Gastroesophageal sphincter (tissue), 4 donors: ENCODE data around the gene IHH. TPM values are rescaled to one million over a fixed set of nuclear protein-coding genes. Genes with fewer than 3 reads are reported as not detected.

ENCODE experiments used
- ATAC-seq: fragments of 150-250 bp; one replicate; pipeline ENCODE4 v1.9.1; 2016; ENCODE audit warnings: mild to moderate bottlenecking, moderate library complexity
- H3K27ac ChIP-seq, 4 donors: fragments of 200-600 bp; sonication (generic) in 3 of 4; 1 replicate in 3 of 4; 2 replicates in 1 of 4; pipeline ENCODE4 v1.5.1; 2016 to 2019
- H3K27me3 ChIP-seq: fragments of 200-600 bp; sonication (generic); one replicate; pipeline ENCODE4 v1.5.1; 2019
- H3K36me3 ChIP-seq, 2 donors: fragments of 200-600 bp; sonication (generic); one replicate each; pipeline ENCODE4 v1.5.1; 2019; ENCODE audit warnings: control low read depth in 1 of 2
- H3K4me1 ChIP-seq, 3 donors: fragments of 200-600 bp; sonication (generic); 1 replicate in 2 of 3; 2 replicates in 1 of 3; pipeline ENCODE4 v1.5.1; 2016 to 2019; ENCODE audit warnings: control low read depth in 2 of 3
- H3K4me3 ChIP-seq, 2 donors: fragments of 200-600 bp; sonication (generic); one replicate each; pipeline ENCODE4 v1.5.1; 2019; ENCODE audit warnings: mild to moderate bottlenecking in 1 of 2, moderate library complexity in 1 of 2
- H3K9me3 ChIP-seq, 3 donors: fragments of 200-600 bp; sonication (generic); one replicate each; pipeline ENCODE4 v1.5.1; 2017 to 2019; ENCODE audit warnings: control low read depth in 2 of 3
- EP300 ChIP-seq: sonication (generic); formaldehyde crosslinking; IDR thresholded peaks from one replicate; pipeline ENCODE4 v1.6.1; 2017; ENCODE audit warnings: antibody characterized with exemption, mild to moderate bottlenecking
- POLR2A ChIP-seq, 2 donors: fragments of 450-650 bp; IDR thresholded peaks; one replicate each; pipeline ENCODE4 v1.6.1; 2017; ENCODE audit warnings: antibody characterized with exemption in 2 of 2, mild to moderate bottlenecking in 2 of 2, moderate library complexity in 1 of 2
- POLR2AphosphoS5 ChIP-seq: sonication (generic); formaldehyde crosslinking; IDR thresholded peaks from one replicate; pipeline ENCODE4 v1.6.1; 2017; ENCODE audit warnings: antibody characterized with exemption
- WGBS, 2 donors: methylation state at CpG; one replicate each; pipeline ENCODE4 v1.1.5; 2018; ENCODE audit warnings: low coverage in 1 of 2; 5-methylcytosine and 5-hydroxymethylcytosine counted together
- total RNA-seq, 4 donors: library from RNA; depleted of rRNA; stranded (reverse); fragments of >200 nt; gene quantifications; one replicate each; pipeline ENCODE4 v1.1.0, GENCODE V29; 2016
- TF ChIP-seq, protein P1 (sequence below), 4 experiments: fragments of 200-600 bp in 2 of 4; fragments of 450-650 bp in 2 of 4; sonication (generic) in 1 of 4; IDR thresholded peaks; one replicate each; pipeline ENCODE4 v1.5.1; 2017 to 2019; ENCODE audit warnings: antibody characterized with exemption in 4 of 4, mild to moderate bottlenecking in 2 of 4, moderate library complexity in 2 of 4

The IHH gene
- total RNA-seq, 4 donors from 2014 or later = 0.23 TPM; not detected in 3

- Histone ChIP-seq H3K36me3 (peaks cover 0 to 43% of the 10 kb centered on the region in 2 donors), H3K9me3 (no peaks in the 10 kb centered on the region), H3K4me1 (peaks cover 0 to 2% (median 0%) of the 10 kb centered on the region in 3 donors), H3K27me3 (no peaks in the 10 kb centered on the region), H3K27ac (no peak overlapping the region), H3K4me3 (no peak overlapping the region)
- 86 to 96% methylated on average over 3 of the region's 4 CpGs for WGBS, 2 donors
- TF ChIP-seq EP300 (no peak), POLR2A (IDR thresholded peaks at IDR 0.05) (no peak), POLR2AphosphoS5 (no peak)
- TF ChIP-seq, protein P1, sequence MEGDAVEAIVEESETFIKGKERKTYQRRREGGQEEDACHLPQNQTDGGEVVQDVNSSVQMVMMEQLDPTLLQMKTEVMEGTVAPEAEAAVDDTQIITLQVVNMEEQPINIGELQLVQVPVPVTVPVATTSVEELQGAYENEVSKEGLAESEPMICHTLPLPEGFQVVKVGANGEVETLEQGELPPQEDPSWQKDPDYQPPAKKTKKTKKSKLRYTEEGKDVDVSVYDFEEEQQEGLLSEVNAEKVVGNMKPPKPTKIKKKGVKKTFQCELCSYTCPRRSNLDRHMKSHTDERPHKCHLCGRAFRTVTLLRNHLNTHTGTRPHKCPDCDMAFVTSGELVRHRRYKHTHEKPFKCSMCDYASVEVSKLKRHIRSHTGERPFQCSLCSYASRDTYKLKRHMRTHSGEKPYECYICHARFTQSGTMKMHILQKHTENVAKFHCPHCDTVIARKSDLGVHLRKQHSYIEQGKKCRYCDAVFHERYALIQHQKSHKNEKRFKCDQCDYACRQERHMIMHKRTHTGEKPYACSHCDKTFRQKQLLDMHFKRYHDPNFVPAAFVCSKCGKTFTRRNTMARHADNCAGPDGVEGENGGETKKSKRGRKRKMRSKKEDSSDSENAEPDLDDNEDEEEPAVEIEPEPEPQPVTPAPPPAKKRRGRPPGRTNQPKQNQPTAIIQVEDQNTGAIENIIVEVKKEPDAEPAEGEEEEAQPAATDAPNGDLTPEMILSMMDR (IDR thresholded peaks at IDR 0.05) = no peak
- ATAC-seq = no peak
Observed at GRCh38 chr2:219078951-219079350, 18.2 kb upstream of the IHH start.

DNA sequence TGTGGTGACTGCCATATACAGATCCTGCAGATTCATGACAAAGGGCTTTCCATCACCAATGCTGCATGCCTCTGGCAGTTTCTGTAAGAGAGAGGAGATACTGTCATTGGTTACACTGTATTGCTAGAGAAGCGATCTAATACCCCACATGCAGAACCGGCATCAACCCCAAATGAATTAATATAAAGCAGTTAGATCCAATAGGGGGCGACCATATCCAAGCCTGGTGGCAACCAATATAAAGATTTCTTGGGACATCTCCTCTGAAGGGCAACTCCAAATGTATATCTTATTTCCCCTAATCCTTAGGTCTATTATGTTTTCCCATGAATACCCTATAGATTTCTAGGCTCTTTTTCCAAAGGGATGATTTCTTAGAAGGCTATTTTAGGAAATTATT lies 17.4 kb upstream of the IHH start:
- peaks cover 0 to 50% of the 10 kb centered on the region in 2 donors for H3K36me3 ChIP-seq

DNA sequence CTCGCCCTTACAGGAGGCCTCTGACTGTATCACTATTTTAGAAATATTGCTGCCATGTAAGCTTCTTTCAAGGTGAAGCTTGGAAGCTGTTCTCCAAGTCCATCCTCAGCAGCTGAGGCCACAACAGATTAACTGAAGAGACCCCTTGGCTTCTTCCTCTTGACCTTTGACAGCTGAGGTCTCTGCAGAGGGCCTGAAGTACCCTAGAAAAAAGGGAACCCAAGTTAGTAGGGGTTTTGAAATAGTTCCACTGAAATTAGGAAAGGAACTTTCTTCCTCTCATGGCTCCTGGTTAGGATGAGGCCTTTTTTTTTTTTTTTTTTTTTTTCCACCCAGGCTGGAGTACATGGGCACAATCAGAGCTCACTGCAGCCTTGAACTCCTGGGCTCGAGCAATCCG lies 15.5 kb upstream of the IHH start:
- no peaks in the 10 kb centered on the region for H3K4me1 ChIP-seq
- H3K9me3 ChIP-seq = no peaks in the 10 kb centered on the region
- H3K36me3 ChIP-seq = peaks cover 0 to 61% of the 10 kb centered on the region in 2 donors
- no peak for TF ChIP-seq POLR2AphosphoS5
- TF ChIP-seq POLR2A (IDR thresholded peaks at IDR 0.05) = no peak
- TF ChIP-seq EP300 = no peak
- TF ChIP-seq, protein P1 (IDR thresholded peaks at IDR 0.05) = no peak
- WGBS, 2 donors = 84 to 100% methylated on average over 1 to 3 of the region's 3 CpGs
- H3K27me3 ChIP-seq = no peaks in the 10 kb centered on the region
- no peak overlapping the region for H3K4me3 ChIP-seq
- H3K27ac ChIP-seq = no peak overlapping the region
- no peak for ATAC-seq

More for the DNA sequence above, 17.4 kb upstream of the IHH start:
- Histone ChIP-seq H3K27ac (no peak overlapping the region), H3K4me1 (peaks cover 0 to 2% (median 0%) of the 10 kb centered on the region in 3 donors), H3K27me3 (no peaks in the 10 kb centered on the region), H3K9me3 (no peaks in the 10 kb centered on the region), H3K4me3 (no peak overlapping the region)
- ATAC-seq = no peak
- TF ChIP-seq EP300 (no peak), POLR2AphosphoS5 (no peak), POLR2A (IDR thresholded peaks at IDR 0.05) (no peak)
- TF ChIP-seq, protein P1 (IDR thresholded peaks at IDR 0.05) = no peak
- WGBS, 2 donors = 95% methylated on average over 3 of the region's 3 CpGs; no CpG with 5 or more reads in 1 of the 2 donors

DNA sequence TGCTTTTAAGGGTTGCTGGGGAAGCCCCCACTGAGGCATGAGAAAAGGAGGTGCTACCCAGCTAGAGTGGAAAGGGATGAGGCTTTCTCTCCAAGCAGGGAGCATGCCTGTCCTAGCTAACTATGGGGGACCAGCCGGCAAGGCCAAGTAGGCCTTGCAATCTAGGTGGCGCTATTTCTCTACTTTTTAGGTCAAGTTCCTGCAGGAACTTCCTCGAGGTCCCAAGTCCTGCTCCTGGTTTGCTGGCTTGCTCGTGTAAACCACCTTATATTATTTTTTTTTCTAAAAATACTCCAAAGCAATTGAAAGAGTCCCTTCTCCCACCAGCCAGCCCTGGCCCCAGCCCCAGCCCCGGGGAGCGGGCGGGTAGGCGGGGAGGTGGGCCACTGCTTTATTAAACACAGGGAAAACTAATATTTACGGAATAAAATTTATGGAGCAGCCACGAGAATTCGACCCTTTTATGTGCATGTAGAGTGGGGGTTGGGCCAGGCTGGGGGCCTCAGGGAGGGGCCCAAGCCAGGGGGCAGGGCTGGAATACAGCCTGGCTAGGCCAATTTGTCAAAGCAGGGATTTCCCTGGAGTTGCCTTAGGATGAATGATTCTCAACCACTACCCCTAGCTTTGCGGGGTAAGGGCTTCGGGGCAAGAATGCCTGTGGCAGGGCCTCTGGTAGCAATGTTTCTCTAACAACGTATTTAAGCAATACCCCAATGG lies 12.8 kb upstream of the IHH start:
- H3K4me1 ChIP-seq = no peaks in the 10 kb centered on the region
- H3K36me3 ChIP-seq = peaks cover 0 to 75% of the 10 kb centered on the region in 2 donors
- no peak overlapping the region for H3K27ac ChIP-seq
- 43 to 61% methylated on average over 6 to 7 of the region's 14 CpGs for WGBS, 2 donors
- H3K9me3 ChIP-seq = no peaks in the 10 kb centered on the region
- H3K4me3 ChIP-seq = no peak overlapping the region
- ATAC-seq = no peak
- TF ChIP-seq POLR2A (IDR thresholded peaks at IDR 0.05) = no peak
- TF ChIP-seq, protein P1 (IDR thresholded peaks at IDR 0.05) = peak in 3 of 4 experiments; percentile 7 to 48 (median 21)
- H3K27me3 ChIP-seq = no peaks in the 10 kb centered on the region

- ATAC-seq = no peak
- no peaks in the 10 kb centered on the region for H3K4me1 ChIP-seq
- no peak overlapping the region for H3K27ac ChIP-seq
- TF ChIP-seq POLR2AphosphoS5 (no peak), EP300 (no peak), POLR2A (IDR thresholded peaks at IDR 0.05) (no peak)
- TF ChIP-seq, protein P1 (IDR thresholded peaks at IDR 0.05) = no peak
- WGBS, 2 donors = 83 to 94% methylated on average over 9 of the region's 9 CpGs
- H3K27me3 ChIP-seq = no peaks in the 10 kb centered on the region
- H3K36me3 ChIP-seq = peaks cover 0 to 70% of the 10 kb centered on the region in 2 donors
- no peak overlapping the region for H3K4me3 ChIP-seq
- no peaks in the 10 kb centered on the region for H3K9me3 ChIP-seq
Observed at GRCh38 chr2:219072741-219073250, 12.1 kb upstream of the IHH start.
